Measurements from ENCODE around the gene PABPN1.

DNA sequence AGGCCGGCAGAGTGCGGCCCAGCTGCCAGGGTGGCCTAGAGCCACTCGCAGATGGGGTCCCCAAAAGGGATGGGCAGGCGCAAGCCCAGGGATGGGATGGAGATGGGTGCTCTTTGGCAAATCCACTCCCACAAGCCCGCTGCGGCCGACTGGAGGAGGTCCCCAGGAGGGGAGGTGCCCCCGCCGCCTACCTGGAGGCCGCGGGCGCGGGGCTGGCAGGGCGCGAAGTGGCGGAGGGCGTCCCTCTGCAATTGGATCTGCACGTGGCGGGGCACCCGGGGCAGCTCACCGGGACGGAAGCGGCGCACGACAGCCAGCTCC is 19.3 kb upstream of the PABPN1 start:
- TF ChIP-seq, protein P1, sequence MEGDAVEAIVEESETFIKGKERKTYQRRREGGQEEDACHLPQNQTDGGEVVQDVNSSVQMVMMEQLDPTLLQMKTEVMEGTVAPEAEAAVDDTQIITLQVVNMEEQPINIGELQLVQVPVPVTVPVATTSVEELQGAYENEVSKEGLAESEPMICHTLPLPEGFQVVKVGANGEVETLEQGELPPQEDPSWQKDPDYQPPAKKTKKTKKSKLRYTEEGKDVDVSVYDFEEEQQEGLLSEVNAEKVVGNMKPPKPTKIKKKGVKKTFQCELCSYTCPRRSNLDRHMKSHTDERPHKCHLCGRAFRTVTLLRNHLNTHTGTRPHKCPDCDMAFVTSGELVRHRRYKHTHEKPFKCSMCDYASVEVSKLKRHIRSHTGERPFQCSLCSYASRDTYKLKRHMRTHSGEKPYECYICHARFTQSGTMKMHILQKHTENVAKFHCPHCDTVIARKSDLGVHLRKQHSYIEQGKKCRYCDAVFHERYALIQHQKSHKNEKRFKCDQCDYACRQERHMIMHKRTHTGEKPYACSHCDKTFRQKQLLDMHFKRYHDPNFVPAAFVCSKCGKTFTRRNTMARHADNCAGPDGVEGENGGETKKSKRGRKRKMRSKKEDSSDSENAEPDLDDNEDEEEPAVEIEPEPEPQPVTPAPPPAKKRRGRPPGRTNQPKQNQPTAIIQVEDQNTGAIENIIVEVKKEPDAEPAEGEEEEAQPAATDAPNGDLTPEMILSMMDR (conservative IDR thresholded peaks at IDR 0.05; ENCODE audit: low read depth, low read length): no peak
- TF ChIP-seq EZH2 (IDR thresholded peaks at IDR 0.05; ENCODE audit: borderline replicate concordance, low read depth, low read length, poor library complexity, severe bottlenecking): no peak

Measured in A673 (cell line).